ENCODE measurements around the gene GPD1. TPM values are rescaled to one million over a fixed set of nuclear protein-coding genes. Genes with fewer than 3 reads are reported as not detected.

GPD1 gene
- total and polyA plus RNA-seq, 8 donors = 0.58 to 9.5 (median 1.7) TPM

- H3K4me1 ChIP-seq = peaks cover 13 to 31% (median 24%) of the 10 kb centered on the region in 4 donors
- 60 to 75% (median 61%) methylated on average over 8 of the region's 8 CpGs for WGBS, 5 donors
- intact Hi-C loops (cut with DNase I; ENCODE audit: low total_unique reads) = loop anchor here (10.0 kb wide), 1 partner anchor 72 kb away; no protein-coding TSS in a partner anchor
- peaks cover 24 to 40% (median 35%) of the 10 kb centered on the region in 4 donors for H3K36me3 ChIP-seq
- H3K27me3 ChIP-seq = no peaks in the 10 kb centered on the region
- H3K9me3 ChIP-seq = no peaks in the 10 kb centered on the region
- H3K4me3 ChIP-seq = no peak overlapping the region
- peak overlapping the region in 2 of 5 donors; percentile 20 to 47 for H3K27ac ChIP-seq
- no peak for TF ChIP-seq POLR2AphosphoS5 (IDR thresholded peaks at IDR 0.05)
- TF ChIP-seq, protein P1, sequence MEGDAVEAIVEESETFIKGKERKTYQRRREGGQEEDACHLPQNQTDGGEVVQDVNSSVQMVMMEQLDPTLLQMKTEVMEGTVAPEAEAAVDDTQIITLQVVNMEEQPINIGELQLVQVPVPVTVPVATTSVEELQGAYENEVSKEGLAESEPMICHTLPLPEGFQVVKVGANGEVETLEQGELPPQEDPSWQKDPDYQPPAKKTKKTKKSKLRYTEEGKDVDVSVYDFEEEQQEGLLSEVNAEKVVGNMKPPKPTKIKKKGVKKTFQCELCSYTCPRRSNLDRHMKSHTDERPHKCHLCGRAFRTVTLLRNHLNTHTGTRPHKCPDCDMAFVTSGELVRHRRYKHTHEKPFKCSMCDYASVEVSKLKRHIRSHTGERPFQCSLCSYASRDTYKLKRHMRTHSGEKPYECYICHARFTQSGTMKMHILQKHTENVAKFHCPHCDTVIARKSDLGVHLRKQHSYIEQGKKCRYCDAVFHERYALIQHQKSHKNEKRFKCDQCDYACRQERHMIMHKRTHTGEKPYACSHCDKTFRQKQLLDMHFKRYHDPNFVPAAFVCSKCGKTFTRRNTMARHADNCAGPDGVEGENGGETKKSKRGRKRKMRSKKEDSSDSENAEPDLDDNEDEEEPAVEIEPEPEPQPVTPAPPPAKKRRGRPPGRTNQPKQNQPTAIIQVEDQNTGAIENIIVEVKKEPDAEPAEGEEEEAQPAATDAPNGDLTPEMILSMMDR (IDR thresholded peaks at IDR 0.05) = no peak
- TF ChIP-seq EP300 (IDR thresholded peaks at IDR 0.05) = no peak
- TF ChIP-seq POLR2A (IDR thresholded peaks at IDR 0.05) = no peak
- DNase-seq = no peak
Observed at GRCh38 chr12:50102646-50103309, 1.0 kb upstream of the GPD1 start.

- intact Hi-C loops (cut with DNase I; ENCODE audit: low total_unique reads) = loop anchor here (10.0 kb wide), 1 partner anchor 71 kb away; no protein-coding TSS in a partner anchor
- Histone ChIP-seq H3K27ac (peak overlapping the region in 3 of 5 donors; percentile 20 to 50 (median 47)), H3K36me3 (peaks cover 19 to 35% (median 30%) of the 10 kb centered on the region in 4 donors), H3K9me3 (no peaks in the 10 kb centered on the region), H3K27me3 (no peaks in the 10 kb centered on the region), H3K4me3 (no peak overlapping the region), H3K4me1 (peaks cover 13 to 31% (median 24%) of the 10 kb centered on the region in 4 donors)
- DNase-seq = no peak
- WGBS, 5 donors = 83 to 100% (median 95%) methylated on average over 2 of the region's 2 CpGs
- TF ChIP-seq, protein P1 (IDR thresholded peaks at IDR 0.05) = no peak
- TF ChIP-seq POLR2AphosphoS5 (IDR thresholded peaks at IDR 0.05) (no peak), EP300 (IDR thresholded peaks at IDR 0.05) (no peak), POLR2A (IDR thresholded peaks at IDR 0.05) (no peak)
Observed at GRCh38 chr12:50103351-50103750, 457 bp upstream of the GPD1 start.

- Histone ChIP-seq H3K4me3 (peak overlapping the region in 2 of 4 donors; percentile 12 to 18), H3K27ac (peak overlapping the region in 1 of 5 donors; percentile 50)
Observed at GRCh38 chr12:50104417-50105366, 884 bp downstream of the GPD1 start.

More at GRCh38 chr12:50104417-50105366, 884 bp downstream of the GPD1 start:
- Histone ChIP-seq H3K4me1 (peaks cover 16 to 37% (median 28%) of the 10 kb centered on the region in 4 donors), H3K36me3 (peaks cover 5 to 21% (median 16%) of the 10 kb centered on the region in 4 donors), H3K27me3 (no peaks in the 10 kb centered on the region), H3K9me3 (no peaks in the 10 kb centered on the region)
- TF ChIP-seq POLR2A (IDR thresholded peaks at IDR 0.05) = no peak
- no peak for TF ChIP-seq EP300 (IDR thresholded peaks at IDR 0.05)
- TF ChIP-seq, protein P1 (IDR thresholded peaks at IDR 0.05) = no peak
- no peak for TF ChIP-seq POLR2AphosphoS5 (IDR thresholded peaks at IDR 0.05)
- 67 to 75% (median 72%) methylated on average over 13 to 14 of the region's 14 CpGs for WGBS, 5 donors
- DNase-seq = peak in 1 of 2 donors; percentile 53
- intact Hi-C loops (cut with DNase I; ENCODE audit: low total_unique reads) = loop anchor here (10.0 kb wide), 1 partner anchor 70 kb away; no protein-coding TSS in a partner anchor
